GM23338 (cell line): ENCODE data around the gene TEX54. TPM values are rescaled to one million over a fixed set of nuclear protein-coding genes. Genes with fewer than 3 reads are reported as not detected.
A peak's percentile ranks its signal among the peaks of the same experiment; 100 is the strongest.

Source experiments
- ATAC-seq: fragments of 200-7000 bp; cut with Tn5 transposase; 3 replicates; pipeline ENCODE4 v1.9.1; 2020
- DNase-seq: peaks from one replicate; pipeline ENCODE4 v3.0.0-alpha.2; 2015; ENCODE audit warnings: low spot score
- H2AFZ ChIP-seq: fragments of 200-600 bp; sonication (generic); 2 replicates; pipeline ENCODE4 v1.8.0; 2016; ENCODE audit warnings: antibody characterized with exemption, mild to moderate bottlenecking, moderate library complexity
- H3F3A ChIP-seq: fragments of 200-600 bp; sonication (generic); replicated peaks from 2 replicates; pipeline ENCODE4 v1.8.0; 2017; ENCODE audit warnings: antibody characterized with exemption, mixed run types, low read depth
- H3K27ac ChIP-seq: fragments of 200-600 bp; sonication (generic); 2 replicates; pipeline ENCODE4 v1.6.1; 2016; ENCODE audit warnings: low read depth
- H3K27me3 ChIP-seq: fragments of 200-600 bp; sonication (generic); 2 replicates; pipeline ENCODE4 v1.8.0; 2016; ENCODE audit warnings: mild to moderate bottlenecking, mixed run types, moderate library complexity; ENCODE audit not compliant: insufficient read depth
- H3K36me3 ChIP-seq: fragments of 200-600 bp; sonication (generic); 2 replicates; pipeline ENCODE4 v1.8.0; 2016; ENCODE audit warnings: mild to moderate bottlenecking; ENCODE audit not compliant: insufficient read depth
- H3K4me1 ChIP-seq: fragments of 200-600 bp; sonication (generic); 2 replicates; pipeline ENCODE4 v1.8.0; 2016; ENCODE audit warnings: mild to moderate bottlenecking, moderate library complexity; ENCODE audit not compliant: insufficient read depth
- H3K4me2 ChIP-seq: fragments of 200-600 bp; sonication (generic); 2 replicates; pipeline ENCODE4 v1.7.1; 2017; ENCODE audit warnings: mixed run types
- H3K4me3 ChIP-seq: fragments of 200-600 bp; sonication (generic); 2 replicates; pipeline ENCODE4 v1.6.1; 2016; ENCODE audit warnings: mixed run types
- H3K79me2 ChIP-seq: fragments of 200-600 bp; sonication (generic); replicated peaks from 2 replicates; pipeline ENCODE4 v1.8.0; 2017; ENCODE audit warnings: mild to moderate bottlenecking; ENCODE audit not compliant: insufficient read depth
- H3K9me2 ChIP-seq: fragments of 200-600 bp; sonication (generic); 2 replicates; pipeline ENCODE4 v1.8.0; 2017; ENCODE audit not compliant: insufficient read depth
- H4K20me1 ChIP-seq: fragments of 200-600 bp; sonication (generic); replicated peaks from 2 replicates; pipeline ENCODE4 v1.8.0; 2017; ENCODE audit warnings: mild to moderate bottlenecking; ENCODE audit not compliant: insufficient read depth
- H3K27ac Mint-ChIP-seq: 2 replicates; pipeline ENCODE4 v1.8.0; 2020; ENCODE audit warnings: inconsistent platforms, mild to moderate bottlenecking, moderate library complexity, mixed read lengths
- H3K27me3 Mint-ChIP-seq: 3 replicates; pipeline ENCODE4 v1.8.0; 2022; ENCODE audit warnings: low read depth, mild to moderate bottlenecking, moderate library complexity, mixed read lengths, inconsistent platforms; ENCODE audit not compliant: insufficient read depth, poor library complexity
- H3K36me3 Mint-ChIP-seq: 3 replicates; pipeline ENCODE4 v1.8.0; 2021; ENCODE audit warnings: low read depth, mild to moderate bottlenecking, inconsistent platforms, moderate library complexity, mixed read lengths
- H3K4me1 Mint-ChIP-seq: 3 replicates; pipeline ENCODE4 v1.8.0; 2020; ENCODE audit warnings: mild to moderate bottlenecking, inconsistent platforms, mixed read lengths
- H3K4me3 Mint-ChIP-seq: 3 replicates; pipeline ENCODE4 v1.8.0; 2021; ENCODE audit warnings: moderate library complexity, mild to moderate bottlenecking, inconsistent platforms, mixed read lengths
- H3K9me3 Mint-ChIP-seq: 3 replicates; pipeline ENCODE4 v1.8.0; 2020; ENCODE audit warnings: moderate library complexity, mild to moderate bottlenecking, inconsistent platforms, mixed read lengths
- CREB1 ChIP-seq: fragments of 250-450 bp; sonication (Bioruptor Pico); IDR thresholded peaks from 2 replicates; pipeline ENCODE4 v1.5.0; 2020; ENCODE audit warnings: low read depth, mild to moderate bottlenecking, moderate library complexity
- EZH2 ChIP-seq: fragments of 200-600 bp; sonication (generic); IDR thresholded peaks from one replicate; pipeline ENCODE4 v1.8.0; 2017; ENCODE audit warnings: antibody characterized with exemption, mild to moderate bottlenecking, low read depth; ENCODE audit not compliant: unreplicated experiment
- EZH2phosphoT487 ChIP-seq: fragments of 200-600 bp; sonication (generic); IDR thresholded peaks from one replicate; pipeline ENCODE4 v1.8.1; 2018; ENCODE audit warnings: antibody characterized with exemption; ENCODE audit not compliant: unreplicated experiment
- JUNB ChIP-seq: IDR thresholded peaks from one replicate; pipeline ENCODE4 v1.6.1; 2016; ENCODE audit warnings: antibody characterized with exemption; ENCODE audit not compliant: unreplicated experiment
- NANOG ChIP-seq: IDR thresholded peaks from 2 replicates; pipeline ENCODE4 v1.6.1; 2016; ENCODE audit warnings: antibody characterized with exemption, borderline replicate concordance
- POLR2AphosphoS5 ChIP-seq: IDR thresholded peaks from 2 replicates; pipeline ENCODE4 v1.6.1; 2016; ENCODE audit warnings: antibody characterized with exemption, low read depth
- STAT1 ChIP-seq: IDR thresholded peaks from one replicate; pipeline ENCODE4 v1.6.1; 2016; ENCODE audit warnings: antibody characterized with exemption; ENCODE audit not compliant: unreplicated experiment
- ZNF114 ChIP-seq: fragments of 250-450 bp; sonication (Bioruptor Pico); IDR thresholded peaks from 2 replicates; pipeline ENCODE4 v1.5.0; 2020; ENCODE audit warnings: mild to moderate bottlenecking, moderate library complexity
- ZNF331 ChIP-seq: fragments of 250-450 bp; sonication (Bioruptor Pico); IDR thresholded peaks from 2 replicates; pipeline ENCODE4 v1.5.0; 2020; ENCODE audit warnings: low read depth, mild to moderate bottlenecking, moderate library complexity
- polyA plus RNA-seq: library from polyadenylated mRNA; unstranded; fragments of >200 nt; fragmentation: Nextera tagmentation; extraction: Ambion mirVana; gene quantifications from 2 replicates; pipeline ENCODE4 v1.2.1, GENCODE V29; 2016
- total RNA-seq: library from RNA; depleted of rRNA; stranded (reverse); fragments of >200 nt; shearing (Covaris generic); gene quantifications from 2 replicates; pipeline ENCODE4 v1.2.3, GENCODE V29; 2014
- TF ChIP-seq, protein P1 (sequence below), 2 experiments: fragments of 200-600 bp in 1 of 2; sonication (generic) in 1 of 2; conservative IDR thresholded peaks; 2 replicates each; pipeline versions ENCODE4 v1.5.1 to v1.6.1; 2016 to 2017; ENCODE audit warnings: antibody characterized with exemption in 2 of 2, low read depth in 2 of 2, mild to moderate bottlenecking in 2 of 2, moderate library complexity in 1 of 2
- TF ChIP-seq, protein P2 (sequence below): IDR thresholded peaks from one replicate; pipeline ENCODE4 v1.6.1; 2018; ENCODE audit warnings: antibody characterized with exemption; ENCODE audit not compliant: unreplicated experiment
- TF ChIP-seq, protein P3 (sequence below): IDR thresholded peaks from 2 replicates; pipeline ENCODE4 v1.6.1; 2016; ENCODE audit warnings: antibody characterized with exemption
- TF ChIP-seq, protein P4 (sequence below): fragments of 250-450 bp; sonication (Bioruptor Pico); IDR thresholded peaks from 2 replicates; pipeline ENCODE4 v1.5.0; 2020; ENCODE audit warnings: mild to moderate bottlenecking, moderate library complexity

Gene TEX54
- total and polyA plus RNA-seq, 2 experiments from 2014 or later = 1.9 TPM; not detected in 1

DNA sequence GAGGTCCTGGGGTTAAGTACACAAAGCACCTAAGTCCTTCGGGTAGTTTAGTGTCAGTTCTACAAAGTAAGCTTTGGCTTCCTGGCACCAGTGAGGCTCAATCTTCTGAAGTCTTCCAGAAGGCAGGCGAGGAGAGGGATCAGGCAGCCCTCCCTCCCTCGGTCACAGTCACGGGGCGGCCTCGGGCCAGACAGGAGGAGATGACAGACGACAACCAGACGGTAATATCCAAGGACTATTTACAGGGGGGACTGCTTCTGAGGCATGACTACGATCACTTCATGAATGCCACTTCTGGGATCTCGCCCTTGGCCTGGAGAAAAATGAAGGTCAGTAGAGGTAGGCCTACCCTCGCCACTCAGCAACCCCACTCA lies 40.5 kb downstream of the TEX54 start:
- peak overlapping the region; percentile 85 for H3K27ac ChIP-seq
- no peak overlapping the region for H2AFZ ChIP-seq
- H3K27me3 ChIP-seq = no peaks in the 10 kb centered on the region
- H3K4me1 ChIP-seq = peaks cover 11% of the 10 kb centered on the region; the same call in 1 of the 2 replicates
- peaks cover 3% of the 10 kb centered on the region for H4K20me1 ChIP-seq
- ATAC-seq (peak; percentile 6), DNase-seq (peak; percentile 46)
- peak overlapping the region; percentile 87 for H3K27ac Mint-ChIP-seq
- H3K4me3 Mint-ChIP-seq = peak overlapping the region; percentile 94
- TF ChIP-seq, protein P1, sequence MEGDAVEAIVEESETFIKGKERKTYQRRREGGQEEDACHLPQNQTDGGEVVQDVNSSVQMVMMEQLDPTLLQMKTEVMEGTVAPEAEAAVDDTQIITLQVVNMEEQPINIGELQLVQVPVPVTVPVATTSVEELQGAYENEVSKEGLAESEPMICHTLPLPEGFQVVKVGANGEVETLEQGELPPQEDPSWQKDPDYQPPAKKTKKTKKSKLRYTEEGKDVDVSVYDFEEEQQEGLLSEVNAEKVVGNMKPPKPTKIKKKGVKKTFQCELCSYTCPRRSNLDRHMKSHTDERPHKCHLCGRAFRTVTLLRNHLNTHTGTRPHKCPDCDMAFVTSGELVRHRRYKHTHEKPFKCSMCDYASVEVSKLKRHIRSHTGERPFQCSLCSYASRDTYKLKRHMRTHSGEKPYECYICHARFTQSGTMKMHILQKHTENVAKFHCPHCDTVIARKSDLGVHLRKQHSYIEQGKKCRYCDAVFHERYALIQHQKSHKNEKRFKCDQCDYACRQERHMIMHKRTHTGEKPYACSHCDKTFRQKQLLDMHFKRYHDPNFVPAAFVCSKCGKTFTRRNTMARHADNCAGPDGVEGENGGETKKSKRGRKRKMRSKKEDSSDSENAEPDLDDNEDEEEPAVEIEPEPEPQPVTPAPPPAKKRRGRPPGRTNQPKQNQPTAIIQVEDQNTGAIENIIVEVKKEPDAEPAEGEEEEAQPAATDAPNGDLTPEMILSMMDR (conservative IDR thresholded peaks at IDR 0.05; ENCODE audit: low read depth in 2 of 2) = no peak
- TF ChIP-seq, protein P2, sequence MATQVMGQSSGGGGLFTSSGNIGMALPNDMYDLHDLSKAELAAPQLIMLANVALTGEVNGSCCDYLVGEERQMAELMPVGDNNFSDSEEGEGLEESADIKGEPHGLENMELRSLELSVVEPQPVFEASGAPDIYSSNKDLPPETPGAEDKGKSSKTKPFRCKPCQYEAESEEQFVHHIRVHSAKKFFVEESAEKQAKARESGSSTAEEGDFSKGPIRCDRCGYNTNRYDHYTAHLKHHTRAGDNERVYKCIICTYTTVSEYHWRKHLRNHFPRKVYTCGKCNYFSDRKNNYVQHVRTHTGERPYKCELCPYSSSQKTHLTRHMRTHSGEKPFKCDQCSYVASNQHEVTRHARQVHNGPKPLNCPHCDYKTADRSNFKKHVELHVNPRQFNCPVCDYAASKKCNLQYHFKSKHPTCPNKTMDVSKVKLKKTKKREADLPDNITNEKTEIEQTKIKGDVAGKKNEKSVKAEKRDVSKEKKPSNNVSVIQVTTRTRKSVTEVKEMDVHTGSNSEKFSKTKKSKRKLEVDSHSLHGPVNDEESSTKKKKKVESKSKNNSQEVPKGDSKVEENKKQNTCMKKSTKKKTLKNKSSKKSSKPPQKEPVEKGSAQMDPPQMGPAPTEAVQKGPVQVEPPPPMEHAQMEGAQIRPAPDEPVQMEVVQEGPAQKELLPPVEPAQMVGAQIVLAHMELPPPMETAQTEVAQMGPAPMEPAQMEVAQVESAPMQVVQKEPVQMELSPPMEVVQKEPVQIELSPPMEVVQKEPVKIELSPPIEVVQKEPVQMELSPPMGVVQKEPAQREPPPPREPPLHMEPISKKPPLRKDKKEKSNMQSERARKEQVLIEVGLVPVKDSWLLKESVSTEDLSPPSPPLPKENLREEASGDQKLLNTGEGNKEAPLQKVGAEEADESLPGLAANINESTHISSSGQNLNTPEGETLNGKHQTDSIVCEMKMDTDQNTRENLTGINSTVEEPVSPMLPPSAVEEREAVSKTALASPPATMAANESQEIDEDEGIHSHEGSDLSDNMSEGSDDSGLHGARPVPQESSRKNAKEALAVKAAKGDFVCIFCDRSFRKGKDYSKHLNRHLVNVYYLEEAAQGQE = no peak
- TF ChIP-seq EZH2 (no peak), NANOG (no peak), ZNF331 (CRISPR knock-in tag) (no peak), EZH2phosphoT487 (no peak), JUNB (no peak), ZNF114 (CRISPR knock-in tag) (no peak), STAT1 (no peak), CREB1 (CRISPR knock-in tag) (no peak), POLR2AphosphoS5 (no peak)
- TF ChIP-seq, protein P3, sequence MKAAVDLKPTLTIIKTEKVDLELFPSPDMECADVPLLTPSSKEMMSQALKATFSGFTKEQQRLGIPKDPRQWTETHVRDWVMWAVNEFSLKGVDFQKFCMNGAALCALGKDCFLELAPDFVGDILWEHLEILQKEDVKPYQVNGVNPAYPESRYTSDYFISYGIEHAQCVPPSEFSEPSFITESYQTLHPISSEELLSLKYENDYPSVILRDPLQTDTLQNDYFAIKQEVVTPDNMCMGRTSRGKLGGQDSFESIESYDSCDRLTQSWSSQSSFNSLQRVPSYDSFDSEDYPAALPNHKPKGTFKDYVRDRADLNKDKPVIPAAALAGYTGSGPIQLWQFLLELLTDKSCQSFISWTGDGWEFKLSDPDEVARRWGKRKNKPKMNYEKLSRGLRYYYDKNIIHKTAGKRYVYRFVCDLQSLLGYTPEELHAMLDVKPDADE = no peak
- TF ChIP-seq, protein P4, sequence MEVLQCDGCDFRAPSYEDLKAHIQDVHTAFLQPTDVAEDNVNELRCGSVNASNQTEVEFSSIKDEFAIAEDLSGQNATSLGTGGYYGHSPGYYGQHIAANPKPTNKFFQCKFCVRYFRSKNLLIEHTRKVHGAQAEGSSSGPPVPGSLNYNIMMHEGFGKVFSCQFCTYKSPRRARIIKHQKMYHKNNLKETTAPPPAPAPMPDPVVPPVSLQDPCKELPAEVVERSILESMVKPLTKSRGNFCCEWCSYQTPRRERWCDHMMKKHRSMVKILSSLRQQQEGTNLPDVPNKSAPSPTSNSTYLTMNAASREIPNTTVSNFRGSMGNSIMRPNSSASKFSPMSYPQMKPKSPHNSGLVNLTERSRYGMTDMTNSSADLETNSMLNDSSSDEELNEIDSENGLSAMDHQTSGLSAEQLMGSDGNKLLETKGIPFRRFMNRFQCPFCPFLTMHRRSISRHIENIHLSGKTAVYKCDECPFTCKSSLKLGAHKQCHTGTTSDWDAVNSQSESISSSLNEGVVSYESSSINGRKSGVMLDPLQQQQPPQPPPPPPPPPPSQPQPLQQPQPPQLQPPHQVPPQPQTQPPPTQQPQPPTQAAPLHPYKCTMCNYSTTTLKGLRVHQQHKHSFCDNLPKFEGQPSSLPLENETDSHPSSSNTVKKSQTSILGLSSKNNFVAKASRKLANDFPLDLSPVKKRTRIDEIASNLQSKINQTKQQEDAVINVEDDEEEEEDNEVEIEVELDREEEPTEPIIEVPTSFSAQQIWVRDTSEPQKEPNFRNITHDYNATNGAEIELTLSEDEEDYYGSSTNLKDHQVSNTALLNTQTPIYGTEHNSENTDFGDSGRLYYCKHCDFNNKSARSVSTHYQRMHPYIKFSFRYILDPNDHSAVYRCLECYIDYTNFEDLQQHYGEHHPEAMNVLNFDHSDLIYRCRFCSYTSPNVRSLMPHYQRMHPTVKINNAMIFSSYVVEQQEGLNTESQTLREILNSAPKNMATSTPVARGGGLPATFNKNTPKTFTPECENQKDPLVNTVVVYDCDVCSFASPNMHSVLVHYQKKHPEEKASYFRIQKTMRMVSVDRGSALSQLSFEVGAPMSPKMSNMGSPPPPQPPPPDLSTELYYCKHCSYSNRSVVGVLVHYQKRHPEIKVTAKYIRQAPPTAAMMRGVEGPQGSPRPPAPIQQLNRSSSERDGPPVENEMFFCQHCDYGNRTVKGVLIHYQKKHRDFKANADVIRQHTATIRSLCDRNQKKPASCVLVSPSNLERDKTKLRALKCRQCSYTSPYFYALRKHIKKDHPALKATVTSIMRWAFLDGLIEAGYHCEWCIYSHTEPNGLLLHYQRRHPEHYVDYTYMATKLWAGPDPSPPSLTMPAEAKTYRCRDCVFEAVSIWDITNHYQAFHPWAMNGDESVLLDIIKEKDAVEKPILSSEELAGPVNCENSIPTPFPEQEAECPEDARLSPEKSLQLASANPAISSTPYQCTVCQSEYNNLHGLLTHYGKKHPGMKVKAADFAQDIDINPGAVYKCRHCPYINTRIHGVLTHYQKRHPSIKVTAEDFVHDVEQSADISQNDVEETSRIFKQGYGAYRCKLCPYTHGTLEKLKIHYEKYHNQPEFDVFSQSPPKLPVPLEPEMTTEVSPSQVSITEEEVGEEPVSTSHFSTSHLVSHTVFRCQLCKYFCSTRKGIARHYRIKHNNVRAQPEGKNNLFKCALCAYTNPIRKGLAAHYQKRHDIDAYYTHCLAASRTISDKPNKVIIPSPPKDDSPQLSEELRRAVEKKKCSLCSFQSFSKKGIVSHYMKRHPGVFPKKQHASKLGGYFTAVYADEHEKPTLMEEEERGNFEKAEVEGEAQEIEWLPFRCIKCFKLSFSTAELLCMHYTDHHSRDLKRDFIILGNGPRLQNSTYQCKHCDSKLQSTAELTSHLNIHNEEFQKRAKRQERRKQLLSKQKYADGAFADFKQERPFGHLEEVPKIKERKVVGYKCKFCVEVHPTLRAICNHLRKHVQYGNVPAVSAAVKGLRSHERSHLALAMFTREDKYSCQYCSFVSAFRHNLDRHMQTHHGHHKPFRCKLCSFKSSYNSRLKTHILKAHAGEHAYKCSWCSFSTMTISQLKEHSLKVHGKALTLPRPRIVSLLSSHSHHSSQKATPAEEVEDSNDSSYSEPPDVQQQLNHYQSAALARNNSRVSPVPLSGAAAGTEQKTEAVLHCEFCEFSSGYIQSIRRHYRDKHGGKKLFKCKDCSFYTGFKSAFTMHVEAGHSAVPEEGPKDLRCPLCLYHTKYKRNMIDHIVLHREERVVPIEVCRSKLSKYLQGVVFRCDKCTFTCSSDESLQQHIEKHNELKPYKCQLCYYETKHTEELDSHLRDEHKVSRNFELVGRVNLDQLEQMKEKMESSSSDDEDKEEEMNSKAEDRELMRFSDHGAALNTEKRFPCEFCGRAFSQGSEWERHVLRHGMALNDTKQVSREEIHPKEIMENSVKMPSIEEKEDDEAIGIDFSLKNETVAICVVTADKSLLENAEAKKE (CRISPR knock-in tag) = no peak
- peaks cover 21% of the 10 kb centered on the region for H3K27me3 Mint-ChIP-seq
- H3K36me3 Mint-ChIP-seq = peaks cover 83% of the 10 kb centered on the region
- H3K4me2 ChIP-seq = peak overlapping the region; percentile 97
- peaks cover 40% of the 10 kb centered on the region for H3K79me2 ChIP-seq
- peaks cover 48% of the 10 kb centered on the region for H3K36me3 ChIP-seq
- no peaks in the 10 kb centered on the region for H3K9me2 ChIP-seq
- H3F3A ChIP-seq = peaks cover 64% of the 10 kb centered on the region
- H3K4me3 ChIP-seq = peak overlapping the region; percentile 98
- no peaks in the 10 kb centered on the region; the same call in 2 of the 3 replicates for H3K9me3 Mint-ChIP-seq
- peaks cover 26% of the 10 kb centered on the region for H3K4me1 Mint-ChIP-seq
